Testis (tissue), 3 donors: Measurements from ENCODE around the gene GGT5. TPM values are rescaled to one million over a fixed set of nuclear protein-coding genes. Genes with fewer than 3 reads are reported as not detected.
A peak's percentile ranks its signal among the peaks of the same experiment; 100 is the strongest.

ENCODE experiments used
- DNase-seq: peaks from one replicate; pipeline ENCODE4 v3.0.0-alpha.2; 2019
- H3K27ac ChIP-seq, 2 donors: fragments of 200-600 bp; sonication (generic); one replicate each; pipeline ENCODE4 v1.5.1; 2019
- H3K27me3 ChIP-seq: fragments of 200-600 bp; sonication (generic); one replicate; pipeline ENCODE4 v1.5.1; 2019
- H3K36me3 ChIP-seq: fragments of 200-600 bp; sonication (generic); one replicate; pipeline ENCODE4 v1.5.1; 2017; ENCODE audit warnings: low read depth; ENCODE audit errors: missing control alignments
- H3K4me1 ChIP-seq: fragments of 200-600 bp; sonication (generic); one replicate; pipeline ENCODE4 v1.5.1; 2019
- H3K4me3 ChIP-seq, 2 donors: fragments of 200-600 bp; sonication (generic); one replicate each; pipeline ENCODE4 v1.5.1; 2017 to 2019
- H3K9me3 ChIP-seq: fragments of 200-600 bp; sonication (generic); one replicate; pipeline ENCODE4 v1.5.1; 2017
- POLR2A ChIP-seq: fragments of 450-650 bp; IDR thresholded peaks from one replicate; pipeline ENCODE4 v1.6.1; 2017; ENCODE audit warnings: antibody characterized with exemption, mild to moderate bottlenecking, moderate library complexity
- WGBS, 2 donors: methylation state at CpG; one replicate each; pipeline ENCODE4 v1.1.5; 2018; 5-methylcytosine and 5-hydroxymethylcytosine counted together
- intact Hi-C: fragments of 100-400 bp; cut with DNase I; formaldehyde crosslinking; loops from one replicate; pipeline ENCODE4 v1.15.1; 2023; ENCODE audit warnings: low total_unique reads
- polyA plus RNA-seq: library from polyadenylated mRNA; stranded (reverse); fragments of 350-450 nt; fragmentation: Illumina TruSeq; extraction: RNeasy Lipid Tissue Mini Kit (QIAGEN cat#74804); gene quantifications from one replicate; pipeline ENCODE4 v1.2.3, GENCODE V29; 2014; ENCODE audit warnings: low read depth, low replicate concordance; ENCODE audit not compliant: insufficient read depth
- total RNA-seq, 2 donors: library from RNA; depleted of rRNA; stranded (reverse); fragments of >200 nt; gene quantifications; one replicate each; pipeline ENCODE4 v1.2.3, GENCODE V29; 2016
- TF ChIP-seq, protein P1 (sequence below), 3 experiments: fragments of 450-650 bp in 2 of 3; fragments of 200-600 bp in 1 of 3; sonication (generic) in 1 of 3; IDR thresholded peaks; one replicate each; pipeline ENCODE4 v1.5.1; 2016 to 2019; ENCODE audit warnings: antibody characterized with exemption in 3 of 3, mild to moderate bottlenecking in 2 of 3, moderate library complexity in 1 of 3

GGT5 gene
- total and polyA plus RNA-seq, 3 donors from 2014 or later, result 15.0 to 27.1 (median 22.9) TPM

DNA sequence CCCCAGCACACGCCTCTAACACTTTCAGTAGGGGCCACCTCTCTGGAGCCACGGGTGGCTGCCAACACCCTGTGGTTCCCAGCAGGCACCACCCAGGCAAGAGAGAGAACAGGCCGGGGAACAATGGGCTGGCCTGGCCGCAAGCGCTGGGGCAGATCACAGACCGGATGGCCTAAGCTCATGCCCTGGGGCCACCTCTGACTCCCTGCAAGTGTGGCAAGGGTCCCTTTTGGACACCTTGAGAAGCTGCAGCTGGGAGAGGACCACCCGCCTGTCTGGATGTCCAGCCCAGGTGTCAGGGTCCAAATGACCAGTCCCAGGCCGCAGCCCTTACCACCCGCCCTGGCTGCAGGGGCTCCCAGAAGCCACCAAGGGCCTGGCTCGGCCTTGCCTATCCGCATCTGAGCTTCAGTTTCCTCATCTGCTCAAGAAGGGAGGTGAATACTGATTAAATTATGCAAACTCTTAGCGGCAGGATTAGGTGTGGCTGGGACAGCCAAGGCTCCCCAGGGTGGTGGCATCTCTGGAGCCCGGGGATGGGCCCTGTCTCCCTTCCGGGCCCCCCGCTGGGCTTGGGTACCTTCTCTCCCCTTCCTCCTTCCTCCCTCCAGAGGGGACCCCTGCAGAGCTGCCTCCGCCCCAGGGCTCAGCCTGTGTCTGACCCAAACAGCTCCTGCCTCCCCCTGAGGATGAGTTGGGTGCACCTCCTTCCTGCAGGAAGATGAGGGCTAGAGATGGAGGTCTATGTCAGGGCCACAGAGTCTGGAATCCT lies 64.4 kb downstream of the GGT5 start:
- H3K36me3 ChIP-seq, result no peaks in the 10 kb centered on the region
- H3K4me3 ChIP-seq, result no peak overlapping the region
- no peaks in the 10 kb centered on the region for H3K27me3 ChIP-seq
- 83 to 87% methylated on average over 9 to 16 of the region's 16 CpGs for WGBS, 2 donors
- no peaks in the 10 kb centered on the region for H3K9me3 ChIP-seq
- H3K27ac ChIP-seq, result no peak overlapping the region
- no peak for DNase-seq
- H3K4me1 ChIP-seq, result no peaks in the 10 kb centered on the region
- intact Hi-C loops, result no loop called here
- TF ChIP-seq POLR2A, result no peak
- TF ChIP-seq, protein P1, sequence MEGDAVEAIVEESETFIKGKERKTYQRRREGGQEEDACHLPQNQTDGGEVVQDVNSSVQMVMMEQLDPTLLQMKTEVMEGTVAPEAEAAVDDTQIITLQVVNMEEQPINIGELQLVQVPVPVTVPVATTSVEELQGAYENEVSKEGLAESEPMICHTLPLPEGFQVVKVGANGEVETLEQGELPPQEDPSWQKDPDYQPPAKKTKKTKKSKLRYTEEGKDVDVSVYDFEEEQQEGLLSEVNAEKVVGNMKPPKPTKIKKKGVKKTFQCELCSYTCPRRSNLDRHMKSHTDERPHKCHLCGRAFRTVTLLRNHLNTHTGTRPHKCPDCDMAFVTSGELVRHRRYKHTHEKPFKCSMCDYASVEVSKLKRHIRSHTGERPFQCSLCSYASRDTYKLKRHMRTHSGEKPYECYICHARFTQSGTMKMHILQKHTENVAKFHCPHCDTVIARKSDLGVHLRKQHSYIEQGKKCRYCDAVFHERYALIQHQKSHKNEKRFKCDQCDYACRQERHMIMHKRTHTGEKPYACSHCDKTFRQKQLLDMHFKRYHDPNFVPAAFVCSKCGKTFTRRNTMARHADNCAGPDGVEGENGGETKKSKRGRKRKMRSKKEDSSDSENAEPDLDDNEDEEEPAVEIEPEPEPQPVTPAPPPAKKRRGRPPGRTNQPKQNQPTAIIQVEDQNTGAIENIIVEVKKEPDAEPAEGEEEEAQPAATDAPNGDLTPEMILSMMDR (IDR thresholded peaks at IDR 0.05), result no peak

GRCh38 chr22:24179478-24180210 lies 65.2 kb downstream of the GGT5 start:
- intact Hi-C loops, result no loop called here
- no peaks in the 10 kb centered on the region for H3K27me3 ChIP-seq
- WGBS, 2 donors, result 88 to 91% methylated on average over 7 to 16 of the region's 17 CpGs
- TF ChIP-seq, protein P1 (IDR thresholded peaks at IDR 0.05), result no peak
- no peak for TF ChIP-seq POLR2A
- H3K4me3 ChIP-seq, result no peak overlapping the region
- H3K4me1 ChIP-seq, result peaks cover 4% of the 10 kb centered on the region
- no peaks in the 10 kb centered on the region for H3K36me3 ChIP-seq
- H3K9me3 ChIP-seq, result no peaks in the 10 kb centered on the region
- H3K27ac ChIP-seq, result no peak overlapping the region
- no peak for DNase-seq

- intact Hi-C loops, result no loop called here
- TF ChIP-seq, protein P1 (IDR thresholded peaks at IDR 0.05), result peak in 1 of 3 experiments; percentile 8
- no peak for TF ChIP-seq POLR2A
- H3K4me1 ChIP-seq, result peaks cover 8% of the 10 kb centered on the region
- no peak for DNase-seq
- no peaks in the 10 kb centered on the region for H3K36me3 ChIP-seq
- no peaks in the 10 kb centered on the region for H3K9me3 ChIP-seq
- 86% methylated on average over 19 to 21 of the region's 21 CpGs for WGBS, 2 donors
- H3K27me3 ChIP-seq, result no peaks in the 10 kb centered on the region
- H3K27ac ChIP-seq, result no peak overlapping the region
- no peak overlapping the region for H3K4me3 ChIP-seq
Observed at GRCh38 chr22:24178502-24179440, 66.1 kb downstream of the GGT5 start.

GRCh38 chr22:24178021-24178431 lies 66.9 kb downstream of the GGT5 start:
- no peak overlapping the region for H3K4me3 ChIP-seq
- no peak for DNase-seq
- intact Hi-C loops, result no loop called here
- no peaks in the 10 kb centered on the region for H3K27me3 ChIP-seq
- no peaks in the 10 kb centered on the region for H3K36me3 ChIP-seq
- no peak for TF ChIP-seq POLR2A
- TF ChIP-seq, protein P1 (IDR thresholded peaks at IDR 0.05), result no peak
- H3K9me3 ChIP-seq, result no peaks in the 10 kb centered on the region
- H3K27ac ChIP-seq, result no peak overlapping the region
- 90 to 95% methylated on average over 4 to 12 of the region's 12 CpGs for WGBS, 2 donors
- peaks cover 8% of the 10 kb centered on the region for H3K4me1 ChIP-seq
